Fibroblast of villous mesenchyme (primary cell): Measurements from ENCODE around the gene SIGLEC12. TPM values are rescaled to one million over a fixed set of nuclear protein-coding genes. Genes with fewer than 3 reads are reported as not detected.

Source experiments
- DNase-seq: peaks from one replicate; pipeline ENCODE4 v3.0.0-alpha.2; 2010; ENCODE audit warnings: low read depth
- H3K4me3 ChIP-seq: 2 replicates; pipeline ENCODE4 v1.5.1; 2011; ENCODE audit warnings: low read depth, mild to moderate bottlenecking, low read length
- CTCF ChIP-seq: IDR thresholded peaks from 2 replicates; pipeline ENCODE4 v1.5.1; 2012; ENCODE audit warnings: low read depth, mild to moderate bottlenecking, low read length; ENCODE audit not compliant: insufficient read depth
- total RNA-seq: library from RNA; depleted of rRNA; stranded (reverse); fragments of >200 nt; gene quantifications from 2 replicates; pipeline ENCODE4 v1.2.3, GENCODE V29; 2012

The SIGLEC12 gene
- total RNA-seq, 1 donor = not detected

- no peak overlapping the region for H3K4me3 ChIP-seq
- DNase-seq = peak; percentile 25
- TF ChIP-seq CTCF = no peak
Observed at GRCh38 chr19:51546650-51547396, 45.2 kb upstream of the SIGLEC12 start.

DNA sequence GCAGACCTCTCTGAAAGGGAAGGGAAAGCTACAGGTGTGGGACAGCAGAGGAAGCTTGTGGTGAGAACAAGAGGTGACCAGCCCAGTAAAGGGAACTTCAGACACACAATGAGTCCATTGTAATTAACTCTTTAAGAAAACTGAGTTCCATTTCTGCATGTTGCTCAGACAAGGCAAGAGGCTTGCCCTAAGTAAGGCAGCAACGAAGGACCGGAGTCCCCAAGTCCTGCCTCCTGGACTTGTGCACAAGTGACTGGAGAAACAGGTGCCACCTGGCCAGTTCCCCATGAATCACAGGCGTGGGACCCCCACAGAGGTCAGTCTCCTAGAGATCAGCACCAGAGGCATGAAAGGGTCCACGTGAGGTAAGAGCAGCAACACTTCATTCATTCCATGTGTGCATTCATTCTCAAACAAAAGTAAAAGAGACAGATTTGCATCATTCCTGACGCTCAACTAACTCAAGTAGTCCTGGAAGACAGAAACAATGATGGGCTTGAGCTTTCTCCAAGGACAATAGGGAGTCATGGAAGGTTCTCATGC, 44.6 kb upstream of the SIGLEC12 start:
- TF ChIP-seq CTCF = no peak
- DNase-seq = no peak
- H3K4me3 ChIP-seq = no peak overlapping the region

DNA sequence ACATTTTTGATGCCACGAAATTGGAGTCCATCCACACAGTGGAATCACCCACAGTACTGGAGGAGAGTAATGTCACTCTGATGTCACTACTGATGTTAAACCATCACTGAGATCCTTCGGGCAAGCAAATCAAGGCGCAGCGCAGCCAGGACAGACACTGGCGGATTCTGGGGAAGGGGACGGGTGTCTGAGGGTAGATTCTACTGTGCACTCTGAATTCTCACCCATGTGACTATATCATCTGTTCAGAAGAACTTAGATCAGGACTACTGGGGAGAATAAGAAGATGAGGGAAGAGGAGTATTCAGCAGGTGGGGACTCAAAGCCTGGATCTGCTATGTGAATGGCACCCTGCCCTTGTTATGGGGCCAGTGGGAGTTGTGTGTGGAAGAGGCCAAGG, 42.4 kb upstream of the SIGLEC12 start:
- no peak for TF ChIP-seq CTCF
- no peak overlapping the region for H3K4me3 ChIP-seq
- DNase-seq = no peak

- H3K4me3 ChIP-seq = no peak overlapping the region
- TF ChIP-seq CTCF = no peak
- no peak for DNase-seq
Observed at GRCh38 chr19:51542699-51543098, 41.1 kb upstream of the SIGLEC12 start.

GRCh38 chr19:51541458-51542357, 40.1 kb upstream of the SIGLEC12 start:
- TF ChIP-seq CTCF = no peak
- no peak overlapping the region for H3K4me3 ChIP-seq
- DNase-seq = no peak

GRCh38 chr19:51539821-51540366, 38.3 kb upstream of the SIGLEC12 start:
- no peak for TF ChIP-seq CTCF

More at GRCh38 chr19:51539821-51540366, 38.3 kb upstream of the SIGLEC12 start:
- no peak for DNase-seq
- no peak overlapping the region for H3K4me3 ChIP-seq
